Stimulated activated CD8-positive, alpha-beta memory T cell treated with anti-CD3 and anti-CD28 coated beads, Interleukin-4, amount 100 ng/mL, for 48 hours (primary cell): ENCODE measurements around the gene SRGAP2B.
"Not testable (repeated sequence)": the region's sequence is repeated elsewhere in the genome, so short reads cannot be mapped to it uniquely, and the experiment has no call there.

Source experiments
- DNase-seq: peaks from one replicate; pipeline ENCODE4 v3.0.0-alpha.2; 2020

Gene SRGAP2B

GRCh38 chr1:144938627-144939026 is 156.5 kb downstream of the SRGAP2B start:
- DNase-seq, result not testable (repeated sequence)

DNA sequence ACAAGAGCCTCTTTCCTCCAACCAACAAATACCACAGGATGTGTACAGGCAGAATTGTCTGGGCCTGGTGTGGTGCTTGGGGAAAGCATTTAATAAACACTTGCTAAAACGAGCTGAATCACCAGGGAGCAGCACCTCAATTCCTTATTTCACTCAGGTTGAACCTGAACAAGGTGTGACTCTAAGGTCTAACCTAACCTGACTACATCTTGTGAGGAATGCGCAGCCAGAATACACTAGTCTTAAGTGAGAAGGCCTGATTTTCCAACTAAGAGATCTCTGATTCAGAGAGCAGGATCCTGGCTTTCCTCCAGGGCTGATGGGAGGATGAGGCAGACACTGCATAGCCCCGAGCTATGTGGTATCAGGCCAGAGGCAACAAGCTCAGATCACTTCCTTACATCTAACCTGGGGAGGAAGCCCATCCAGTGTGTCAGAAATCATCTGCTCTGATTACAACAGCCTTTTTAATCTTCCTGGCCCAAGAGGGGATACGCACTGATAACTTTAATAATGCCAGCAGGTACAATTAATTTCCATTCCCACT is 158.9 kb downstream of the SRGAP2B start:
- not testable (repeated sequence) for DNase-seq

DNA sequence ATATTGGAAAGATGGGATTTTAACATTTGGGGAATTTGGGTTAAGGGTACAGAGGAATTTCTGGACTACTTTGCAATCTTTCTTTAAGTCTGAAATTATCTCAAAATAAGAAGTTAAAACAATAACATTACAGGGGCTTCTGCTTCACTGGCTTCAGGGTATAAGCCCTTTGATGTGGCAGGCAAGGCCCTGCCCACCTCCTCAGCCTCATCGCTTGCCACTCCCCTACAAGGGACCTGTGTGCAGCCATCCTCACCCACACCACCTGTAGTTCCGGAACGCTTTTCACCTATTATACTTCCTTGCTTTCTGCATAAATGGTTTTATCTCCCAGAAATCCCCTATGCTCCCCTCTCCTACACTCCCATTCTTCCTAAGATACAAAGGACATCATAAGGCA is 159.8 kb downstream of the SRGAP2B start:
- not testable (repeated sequence) for DNase-seq

DNA sequence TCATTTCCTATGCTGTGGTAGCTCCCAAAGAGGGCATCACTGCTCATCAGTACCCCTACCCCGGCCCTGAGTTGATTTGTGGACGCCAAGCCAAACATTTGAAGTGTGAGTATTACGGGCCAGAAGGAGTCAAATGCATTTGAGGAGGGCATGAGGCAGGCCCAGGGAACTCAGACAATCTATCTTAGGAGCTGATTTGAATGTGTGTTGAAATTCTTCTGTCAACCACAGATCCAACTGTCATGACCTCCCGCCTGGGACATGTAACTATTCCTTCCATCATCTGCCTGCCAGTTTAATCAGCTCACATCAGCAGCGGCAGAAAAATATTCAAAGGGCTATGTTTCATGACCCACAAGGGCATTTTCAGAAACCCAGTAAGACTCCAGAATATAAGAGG is 162.1 kb downstream of the SRGAP2B start:
- not testable (repeated sequence) for DNase-seq

- not testable (repeated sequence) for DNase-seq
These were observed 163.0 kb downstream of the SRGAP2B start for GRCh38 chr1:144932153-144932552.

- DNase-seq, result not testable (repeated sequence)
These were observed 163.6 kb downstream of the SRGAP2B start for GRCh38 chr1:144931553-144931952.

GRCh38 chr1:144930085-144930777 is 164.9 kb downstream of the SRGAP2B start:
- not testable (repeated sequence) for DNase-seq

DNA sequence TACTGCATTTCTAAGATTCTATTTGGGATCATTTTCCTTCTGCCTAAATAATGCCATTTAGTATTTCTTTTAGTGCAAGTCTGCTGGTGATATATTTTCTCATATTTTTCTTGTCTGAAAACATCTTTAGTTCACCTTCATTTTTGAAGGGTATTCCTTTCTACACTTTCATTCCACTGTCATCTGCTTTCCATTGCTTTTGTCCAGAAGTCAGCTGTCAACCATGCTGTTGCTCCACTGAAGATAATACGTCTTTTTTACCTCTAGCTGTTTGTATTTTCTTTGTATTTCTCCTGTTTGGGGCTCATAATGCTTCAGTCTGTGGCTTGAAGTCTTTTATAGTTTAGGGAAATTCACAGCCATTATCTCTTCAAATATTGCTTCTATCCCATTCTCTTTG is 167.8 kb downstream of the SRGAP2B start:
- DNase-seq, result not testable (repeated sequence)

DNA sequence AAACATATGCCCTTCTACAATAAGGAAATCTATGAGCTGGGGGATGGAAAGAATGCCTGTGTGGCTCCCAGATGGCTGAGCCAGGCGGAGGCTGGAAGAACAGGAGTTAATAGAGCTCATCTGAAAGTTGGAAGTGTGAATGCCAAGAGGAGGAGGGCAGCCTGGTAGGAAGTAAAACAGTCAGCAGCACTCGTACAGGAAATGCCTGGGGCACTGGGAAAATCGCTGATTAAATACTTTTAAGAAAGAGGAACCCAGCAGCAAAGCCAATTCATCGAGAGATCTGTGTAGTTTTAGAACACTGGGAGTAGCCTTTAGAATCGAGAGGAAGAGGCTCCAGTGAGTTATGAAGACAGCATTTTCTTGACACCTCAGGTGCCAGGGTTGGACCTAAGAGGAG is 171.5 kb downstream of the SRGAP2B start:
- not testable (repeated sequence) for DNase-seq

DNA sequence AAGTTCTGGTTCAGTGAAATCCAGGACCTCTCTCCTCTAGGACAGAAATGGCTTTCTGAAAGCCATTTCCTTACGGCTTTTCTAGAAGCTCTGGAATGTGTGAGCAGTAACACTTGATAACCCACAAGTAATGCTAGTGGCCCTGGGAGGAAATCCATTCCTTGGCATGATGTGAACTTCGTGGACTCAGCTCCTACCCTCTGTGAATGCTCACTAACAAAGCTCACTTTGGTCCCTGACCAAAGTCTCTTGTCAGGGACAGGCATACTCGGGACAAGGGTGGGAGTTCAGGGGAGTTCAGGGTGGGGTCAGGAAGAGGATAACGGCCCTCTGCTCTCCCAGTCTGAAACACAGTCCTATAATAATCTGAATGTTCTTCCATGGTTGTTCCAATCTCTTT is 172.3 kb downstream of the SRGAP2B start:
- DNase-seq, result not testable (repeated sequence)

DNA sequence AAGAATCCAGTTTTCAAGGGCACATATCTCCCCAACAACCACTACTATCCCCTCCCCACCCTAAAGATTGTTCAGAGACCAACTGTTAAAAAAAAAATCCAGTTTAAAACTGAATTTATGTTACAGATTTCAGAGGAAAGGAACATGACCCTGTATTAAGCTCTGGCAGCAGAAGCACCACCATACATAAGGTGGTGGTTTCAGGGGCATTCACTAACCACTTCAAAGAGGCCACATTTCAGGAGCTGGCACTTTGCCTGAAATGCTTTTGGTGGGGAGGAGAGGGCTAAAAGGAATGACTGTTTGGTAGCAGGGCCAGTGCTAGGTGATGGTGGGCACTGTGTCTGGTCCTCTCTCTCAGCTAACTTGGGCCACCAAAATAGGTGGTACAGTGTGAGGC is 176.0 kb downstream of the SRGAP2B start:
- DNase-seq, result not testable (repeated sequence)

GRCh38 chr1:144918027-144918603 is 177.0 kb downstream of the SRGAP2B start:
- DNase-seq, result not testable (repeated sequence)

DNA sequence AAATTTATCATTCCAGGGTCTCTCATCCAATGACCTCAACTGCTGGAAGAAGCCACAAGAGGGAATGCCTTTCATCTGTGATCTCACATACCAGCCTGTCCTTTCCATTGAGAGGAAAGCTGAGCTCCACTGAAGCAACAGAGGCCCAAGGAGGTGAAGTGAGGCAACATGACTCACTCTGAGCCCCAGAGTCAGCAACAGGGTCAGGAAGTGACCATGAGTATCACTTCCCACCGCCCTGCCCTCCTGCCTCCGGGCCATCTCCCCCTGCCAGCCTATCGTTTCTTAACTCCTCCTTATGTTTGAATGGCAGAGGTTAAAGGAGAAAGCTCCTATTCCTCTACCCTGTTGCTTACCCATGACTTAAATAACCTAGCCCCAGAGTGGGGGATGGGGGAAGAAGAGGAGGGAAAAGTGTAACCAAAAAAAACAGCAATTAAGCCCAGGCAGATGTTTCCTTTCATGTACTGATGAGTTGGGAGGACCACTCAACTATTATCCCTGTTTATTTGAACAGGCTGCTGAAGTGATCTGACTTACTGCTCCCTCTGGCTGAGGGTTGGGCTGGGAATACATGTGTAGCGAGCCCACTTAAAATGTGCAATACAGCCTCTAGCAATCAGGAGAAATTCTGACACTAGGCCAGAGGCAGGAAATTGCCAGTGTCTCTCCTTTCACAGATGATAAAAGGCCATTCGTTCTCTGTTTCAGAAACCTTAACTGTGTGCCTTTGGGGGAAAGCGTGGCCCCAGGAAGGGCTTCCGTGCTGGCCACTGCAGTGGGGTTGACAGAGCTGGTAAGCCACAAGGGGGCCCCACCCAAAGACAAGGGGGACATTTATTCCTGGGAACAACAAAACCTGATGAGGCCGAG is 177.7 kb downstream of the SRGAP2B start:
- DNase-seq, result not testable (repeated sequence)

DNA sequence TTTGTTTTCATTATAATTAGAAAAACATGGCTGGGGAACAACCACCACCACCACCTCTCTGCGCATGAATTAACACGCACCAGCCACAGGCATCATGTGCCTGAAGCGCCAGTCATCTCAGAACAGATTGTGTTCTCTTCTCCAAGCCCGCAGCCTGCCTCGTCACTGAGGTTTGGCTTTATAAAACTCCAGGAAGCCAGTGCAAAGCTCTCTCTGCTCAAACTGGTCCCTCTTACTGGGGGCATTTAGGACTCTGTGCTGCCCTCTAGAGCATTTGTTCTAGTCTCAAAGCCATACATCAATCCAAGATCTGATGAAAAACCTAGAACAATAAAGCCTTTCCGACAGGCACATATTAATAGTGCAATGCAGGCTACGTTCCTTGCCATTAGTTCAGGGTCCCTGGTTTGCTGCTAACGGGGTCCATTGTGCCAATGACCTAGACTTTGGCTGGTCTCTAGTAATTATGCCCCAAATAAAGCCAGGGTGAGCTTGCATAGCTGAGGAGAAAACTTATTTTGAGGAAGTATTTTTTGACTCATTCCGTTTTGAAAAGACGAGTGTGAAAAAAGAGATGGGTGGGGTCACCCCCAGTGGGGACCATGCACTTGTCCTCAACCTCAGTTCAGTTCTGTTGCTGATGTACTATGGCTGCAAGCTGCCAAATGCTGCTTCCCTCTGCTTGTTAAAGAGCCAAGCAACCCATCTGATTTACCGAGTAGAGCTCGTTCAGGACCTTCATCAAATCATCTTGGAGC is 181.0 kb downstream of the SRGAP2B start:
- DNase-seq, result not testable (repeated sequence)

- not testable (repeated sequence) for DNase-seq
These were observed 181.7 kb downstream of the SRGAP2B start for GRCh38 chr1:144913458-144913857.

- DNase-seq, result not testable (repeated sequence)
These were observed 184.4 kb downstream of the SRGAP2B start for GRCh38 chr1:144910729-144911128.

DNA sequence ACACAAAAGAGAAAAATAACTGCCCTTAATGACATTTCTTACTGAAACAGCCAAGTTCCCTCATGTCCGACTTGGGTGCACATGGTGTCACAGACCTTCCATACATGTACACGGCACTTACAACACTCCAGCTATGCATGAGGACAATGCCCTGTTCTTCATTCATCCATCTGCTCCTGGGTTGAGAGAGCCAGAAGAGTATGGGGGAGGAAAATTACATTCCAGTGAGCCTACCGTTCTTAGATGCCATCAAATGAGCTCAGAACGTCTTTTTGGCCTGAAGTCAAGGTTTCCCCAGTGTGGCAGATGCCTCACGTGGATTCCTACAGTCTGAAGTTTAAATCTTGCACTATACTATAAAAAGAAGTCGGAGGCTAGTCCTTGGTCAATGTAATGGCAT is 194.3 kb downstream of the SRGAP2B start:
- not testable (repeated sequence) for DNase-seq

- not testable (repeated sequence) for DNase-seq
These were observed 200.5 kb downstream of the SRGAP2B start for GRCh38 chr1:144894454-144895201.

DNA sequence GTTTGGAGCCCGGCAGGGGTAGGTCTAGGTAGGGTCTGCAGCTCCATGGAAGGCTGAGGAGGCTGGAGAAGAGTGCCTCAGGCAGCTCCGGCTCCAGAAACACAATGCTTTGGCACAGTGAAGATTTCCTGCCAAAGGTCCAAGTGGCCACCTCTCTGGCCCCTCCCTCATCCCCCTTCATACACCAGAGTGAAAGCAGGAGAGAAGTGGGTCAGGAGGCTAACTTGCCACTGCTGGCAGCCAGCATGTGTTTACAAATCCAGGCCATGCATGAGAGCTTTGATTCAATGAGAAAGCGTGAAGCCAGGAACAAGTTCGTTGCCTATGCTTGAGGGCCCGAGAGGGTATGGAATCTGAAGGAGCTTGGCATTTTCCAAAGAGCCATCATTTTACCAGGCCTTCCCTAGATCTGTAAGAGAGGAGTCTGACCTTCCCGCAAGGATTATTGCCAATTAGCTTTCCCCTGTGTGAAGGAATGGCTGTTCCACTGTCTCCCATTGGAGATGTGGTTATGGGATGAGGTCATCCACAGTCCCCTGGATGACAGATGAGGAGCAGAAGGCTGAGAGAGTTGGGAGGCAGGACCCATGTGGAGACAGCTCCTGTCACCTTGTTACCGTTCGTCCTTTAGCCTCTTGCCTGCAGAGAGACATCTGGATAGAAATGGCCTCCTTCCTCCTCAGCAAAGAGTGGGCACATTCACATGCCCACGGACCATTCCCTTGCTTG is 201.3 kb downstream of the SRGAP2B start:
- DNase-seq, result not testable (repeated sequence)

DNA sequence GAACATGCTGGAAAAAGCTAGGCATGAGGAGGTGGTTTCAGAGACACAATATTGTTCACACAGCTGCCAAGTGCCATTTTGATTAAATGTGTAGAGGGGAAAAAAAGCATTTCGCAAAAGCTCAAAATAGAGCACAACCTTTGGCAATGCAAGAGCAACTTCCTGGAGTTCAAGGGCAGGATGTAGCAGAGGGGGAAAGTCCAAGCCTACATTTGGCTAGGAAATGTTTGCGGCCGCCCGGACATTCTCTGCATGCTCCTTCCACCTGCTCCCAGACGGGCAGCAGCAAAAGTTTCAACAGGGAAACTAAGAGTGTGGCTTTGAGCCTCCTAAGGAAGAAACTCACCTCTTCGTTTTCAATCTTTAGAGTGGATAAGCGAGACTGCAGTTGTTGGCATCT is 202.1 kb downstream of the SRGAP2B start:
- not testable (repeated sequence) for DNase-seq
